ENCODE data around the gene PRDM15.

Gene PRDM15

DNA sequence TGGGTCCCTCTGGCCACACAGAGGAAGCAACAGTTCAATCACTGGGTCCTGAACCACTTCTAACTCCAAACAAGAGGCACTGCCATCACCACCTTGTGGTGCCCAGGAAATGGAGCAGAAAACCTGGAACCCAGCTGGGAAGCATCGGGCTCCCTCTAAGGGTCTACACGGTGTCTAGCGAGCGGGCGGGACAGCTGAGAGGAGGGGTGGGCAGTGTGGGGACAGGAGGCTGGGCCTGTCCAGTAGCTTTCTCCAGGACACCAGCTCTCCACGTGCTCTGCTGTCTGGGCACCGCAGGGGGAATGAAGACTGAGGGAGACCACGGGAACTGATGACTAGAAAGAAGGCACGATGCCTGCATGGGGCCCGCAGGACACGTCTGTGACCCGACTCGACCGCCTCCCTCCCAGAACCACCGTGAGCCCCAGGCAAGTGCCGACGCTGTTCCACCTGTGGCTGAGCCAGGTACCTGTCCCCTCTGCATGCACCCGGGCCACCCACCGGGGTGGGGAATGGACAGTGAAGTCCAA lies 5.4 kb upstream of the PRDM15 start:
- no peak for DNase-seq

DNA sequence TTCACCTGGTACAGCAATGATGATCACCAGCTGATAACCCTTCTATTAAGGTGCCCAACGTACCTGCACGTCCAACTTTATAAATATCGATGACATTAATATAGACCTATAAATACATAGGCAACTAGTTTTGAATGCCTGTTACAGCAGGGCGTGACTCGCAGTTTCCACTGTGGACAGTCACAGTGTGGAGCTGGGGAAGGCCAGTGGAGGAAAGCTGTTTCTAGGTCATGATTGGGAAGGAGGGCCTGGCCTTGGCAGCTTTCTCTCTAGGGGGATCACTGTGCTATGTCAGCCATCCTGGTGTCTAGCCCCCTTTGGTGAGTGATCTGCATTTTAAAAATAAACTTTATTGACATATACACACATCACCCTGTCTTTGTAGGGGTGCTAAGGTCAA lies 4.4 kb upstream of the PRDM15 start:
- no peak for DNase-seq

- no peak for DNase-seq
Observed at GRCh38 chr21:41881051-41881450, 1.9 kb upstream of the PRDM15 start.

DNA sequence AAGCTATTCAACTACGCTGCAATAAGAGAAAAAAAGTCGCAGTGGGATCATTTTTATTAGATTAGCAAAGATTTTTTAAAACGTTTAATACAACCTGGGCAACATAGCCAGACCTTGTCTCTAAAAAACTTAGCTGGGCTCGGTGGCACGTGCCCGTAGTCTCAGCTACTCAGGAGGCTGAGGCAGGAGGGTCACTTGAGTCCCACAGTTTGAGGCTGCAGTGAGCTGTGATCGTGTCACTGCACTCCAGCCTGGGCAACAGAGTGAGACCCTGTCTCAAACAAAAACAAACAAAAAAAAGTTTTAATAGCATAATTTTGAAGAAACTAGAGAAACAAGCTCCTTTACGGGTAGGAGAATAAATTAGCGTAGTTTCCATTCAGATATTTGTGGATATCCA lies 1.0 kb upstream of the PRDM15 start:
- no peak for DNase-seq

DNA sequence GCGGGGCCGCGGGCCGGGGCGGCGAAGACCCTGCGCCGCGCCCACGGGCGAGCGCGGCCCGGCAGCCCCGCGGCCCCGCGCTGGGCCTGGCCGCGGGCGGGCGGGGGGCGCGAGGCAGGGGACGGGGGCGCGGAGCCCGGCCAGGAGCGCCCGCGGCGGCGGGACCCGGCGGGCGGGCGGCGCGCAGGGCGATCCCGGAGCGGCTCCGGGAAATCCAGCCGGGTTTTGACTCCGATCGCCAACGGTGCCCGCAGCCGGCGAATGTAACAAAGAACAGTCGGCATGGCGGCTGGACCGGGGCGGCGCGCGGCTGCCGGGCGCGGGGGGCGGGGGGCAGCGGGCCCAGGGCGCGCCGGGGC lies 334 bp downstream of the PRDM15 start:
- DNase-seq: peak; percentile 82

- DNase-seq: no peak
Observed at GRCh38 chr21:41877901-41878830, 978 bp downstream of the PRDM15 start.

DNA sequence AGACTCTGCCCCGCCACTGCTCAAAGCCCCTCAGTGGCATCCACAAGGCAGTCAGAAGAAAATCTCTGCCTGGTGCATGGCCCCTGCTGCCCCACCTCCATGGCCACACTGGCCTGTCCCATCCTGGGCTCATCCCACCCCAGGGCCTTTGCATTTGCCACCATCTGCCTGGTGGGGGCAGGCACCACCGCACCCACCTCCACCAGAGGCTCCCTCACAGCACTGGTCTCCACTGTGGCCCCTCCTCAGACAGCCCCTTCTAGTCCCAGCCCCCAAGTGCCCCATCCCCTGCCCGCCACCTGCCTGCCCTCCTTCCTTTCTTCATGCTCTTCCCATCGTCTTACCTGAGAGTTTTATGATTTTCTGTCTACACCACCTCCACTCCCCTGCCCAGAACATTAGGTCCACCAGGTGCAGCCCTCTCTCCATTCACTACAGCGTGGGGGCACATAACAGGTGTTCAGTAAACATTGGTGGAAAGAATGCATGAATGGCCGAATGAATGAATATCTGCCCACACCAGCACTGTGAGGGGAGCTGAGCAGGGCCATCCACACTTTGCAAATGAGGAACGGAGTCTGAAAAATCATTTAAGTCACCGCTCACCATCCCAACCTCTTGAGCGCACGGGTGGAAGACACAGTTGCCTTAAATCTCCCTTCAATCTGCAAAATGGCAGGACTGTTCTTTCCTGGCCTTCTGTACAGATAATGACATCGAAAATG lies 2.1 kb downstream of the PRDM15 start:
- no peak for DNase-seq

- DNase-seq: no peak
Observed at GRCh38 chr21:41876396-41876795, 2.7 kb downstream of the PRDM15 start.

GRCh38 chr21:41875086-41875485 lies 4.1 kb downstream of the PRDM15 start:
- DNase-seq: no peak

- no peak for DNase-seq
Observed at GRCh38 chr21:41874611-41875010, 4.5 kb downstream of the PRDM15 start.

- no peak for DNase-seq
Observed at GRCh38 chr21:41873426-41873825, 5.7 kb downstream of the PRDM15 start.

- DNase-seq: no peak
Observed at GRCh38 chr21:41873005-41873404, 6.1 kb downstream of the PRDM15 start.

DNA sequence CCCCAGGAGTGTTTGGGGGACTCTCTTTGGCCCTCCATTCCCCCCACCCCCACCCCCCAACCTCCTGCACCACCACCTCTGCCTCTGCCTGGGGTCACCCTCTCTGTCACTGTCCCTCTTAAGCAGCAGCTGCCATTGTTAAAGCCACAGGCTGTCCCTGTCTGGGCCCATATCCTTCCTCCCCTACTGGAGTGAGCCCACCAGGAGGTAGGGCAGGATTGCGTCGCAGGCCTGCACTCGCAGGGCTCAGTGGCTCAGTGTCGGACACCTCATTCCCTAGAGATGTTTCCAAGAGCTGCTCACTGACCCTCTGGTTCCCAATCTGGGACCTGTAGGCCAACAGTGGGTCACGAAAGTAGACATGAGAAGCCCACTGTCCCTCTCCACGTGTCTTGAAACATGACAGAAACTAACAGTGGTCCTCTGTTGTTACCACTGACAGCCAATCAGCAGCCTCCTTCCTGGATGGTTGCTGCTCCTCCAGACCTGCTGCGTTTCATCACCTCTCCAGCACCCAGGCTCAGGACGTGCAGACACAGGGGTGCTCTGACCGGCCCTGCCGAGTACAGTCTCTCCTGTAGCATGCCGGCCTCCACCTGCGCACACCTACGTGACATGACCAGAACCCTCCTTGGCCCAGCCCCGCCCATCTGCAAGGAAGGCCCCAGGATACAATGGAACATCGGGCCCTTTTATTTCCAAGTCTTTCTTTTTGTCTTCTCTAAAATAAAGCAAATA lies 7.7 kb downstream of the PRDM15 start:
- no peak for DNase-seq

- no peak for DNase-seq
Observed at GRCh38 chr21:41869771-41870170, 9.4 kb downstream of the PRDM15 start.

DNA sequence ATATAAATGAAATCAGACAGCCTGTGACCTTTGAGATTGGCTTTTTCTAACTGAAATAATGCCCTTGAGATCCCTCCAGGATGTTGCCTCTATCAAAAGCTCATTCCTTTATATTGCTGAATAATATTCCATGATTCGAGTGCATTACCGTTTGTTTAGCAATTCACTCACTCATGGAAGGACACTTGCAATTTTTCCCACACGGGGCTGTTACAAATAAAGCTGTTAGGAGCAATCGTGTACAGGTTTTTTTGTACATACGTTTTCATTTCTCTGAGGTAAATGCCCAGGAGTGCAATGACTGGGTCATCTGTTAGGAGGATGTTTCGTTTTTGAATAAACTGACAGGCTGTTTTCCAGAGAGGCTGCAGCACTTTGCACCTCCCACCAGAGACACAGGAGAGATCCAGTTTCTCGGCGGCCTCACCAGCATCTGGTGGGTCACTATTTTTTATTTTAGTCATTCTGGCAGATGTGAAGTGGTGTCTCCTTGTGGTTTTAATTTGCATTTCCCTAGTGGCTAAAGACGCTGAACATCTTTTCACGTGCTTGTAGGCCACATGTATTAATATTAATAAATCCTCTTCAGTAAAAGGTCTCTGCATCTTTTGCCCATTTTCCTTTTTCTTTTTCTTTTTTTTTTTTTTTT lies 11.0 kb downstream of the PRDM15 start:
- no peak for DNase-seq

DNA sequence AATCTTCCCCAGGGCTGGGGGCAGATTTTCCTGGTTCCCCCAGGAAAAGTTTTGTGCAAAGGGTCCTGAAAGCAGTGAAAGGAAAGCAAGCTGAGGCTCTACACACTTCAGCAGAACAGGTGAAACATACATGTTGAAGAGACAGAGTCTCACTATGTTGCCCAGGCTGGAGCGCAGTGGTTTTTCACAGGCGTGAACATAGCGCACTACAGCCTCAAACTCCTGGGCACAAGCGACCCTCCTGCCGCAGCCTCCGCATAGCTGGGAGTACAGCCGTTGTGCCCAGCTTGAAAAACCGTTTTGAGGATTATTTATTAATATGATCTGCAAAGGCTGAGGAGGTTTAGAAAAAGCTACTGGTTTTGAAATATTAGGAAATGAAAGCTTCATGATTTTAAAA lies 11.8 kb downstream of the PRDM15 start:
- DNase-seq: no peak

DNA sequence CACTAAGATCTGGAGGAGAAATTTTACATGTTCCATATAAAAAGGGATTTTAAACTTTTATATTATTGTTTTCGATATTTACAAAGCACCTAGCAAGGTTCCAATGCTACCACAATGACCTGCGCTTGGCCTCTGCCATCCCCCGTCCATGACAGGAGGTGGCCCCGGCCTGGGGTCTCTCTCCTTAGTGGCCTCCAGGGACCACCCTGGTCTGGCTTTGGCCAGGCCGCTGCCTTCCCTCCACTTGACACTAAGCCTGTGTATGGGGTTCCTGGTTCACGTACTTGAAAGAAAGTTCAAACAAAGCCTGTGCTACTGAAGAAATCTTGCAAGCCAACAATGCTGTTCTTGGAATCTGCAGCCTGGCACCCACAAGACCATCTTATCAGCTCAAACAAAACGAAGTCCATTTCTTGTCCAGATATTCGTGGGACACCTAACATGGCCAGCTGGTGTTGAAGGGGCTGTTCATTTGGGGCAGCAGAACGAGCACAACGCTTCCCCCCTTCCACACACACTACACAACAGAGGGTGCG lies 12.8 kb downstream of the PRDM15 start:
- no peak for DNase-seq

DNA sequence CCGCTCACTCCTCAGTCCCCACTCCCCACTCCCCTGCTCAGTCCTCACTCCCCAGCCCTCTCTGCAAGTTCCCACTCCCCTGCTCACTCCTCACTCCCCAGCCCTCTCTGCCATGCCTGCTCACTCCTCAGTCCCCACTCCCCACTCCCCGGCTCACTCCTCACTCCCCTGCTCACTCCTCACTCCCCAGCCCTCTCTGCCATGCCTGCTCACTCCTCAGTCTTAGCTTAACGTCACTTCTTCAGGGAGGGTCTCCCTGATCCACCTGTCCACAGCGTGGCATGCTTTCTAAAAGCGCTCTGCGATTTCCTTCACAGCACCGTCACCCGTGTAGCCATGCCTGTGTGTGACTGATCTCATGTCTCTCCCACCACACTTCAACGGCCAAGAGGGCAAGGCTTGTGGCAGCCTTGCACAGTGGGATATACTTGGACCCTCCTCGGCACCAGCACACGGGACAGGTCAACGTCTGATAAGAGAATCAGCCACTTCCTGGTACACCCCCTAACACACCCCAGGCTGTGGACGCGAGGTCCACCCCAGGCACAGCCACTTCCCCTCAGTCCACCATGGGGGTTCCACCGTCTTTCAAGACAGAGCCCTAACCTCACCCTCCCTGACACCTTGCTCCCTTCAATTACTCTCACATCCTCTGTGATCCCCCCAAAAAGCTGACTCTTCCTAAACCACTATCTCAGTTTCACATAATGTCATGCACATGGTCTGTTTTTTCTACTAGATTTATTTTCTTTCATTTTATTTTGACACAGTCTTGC lies 14.0 kb downstream of the PRDM15 start:
- no peak for DNase-seq

DNA sequence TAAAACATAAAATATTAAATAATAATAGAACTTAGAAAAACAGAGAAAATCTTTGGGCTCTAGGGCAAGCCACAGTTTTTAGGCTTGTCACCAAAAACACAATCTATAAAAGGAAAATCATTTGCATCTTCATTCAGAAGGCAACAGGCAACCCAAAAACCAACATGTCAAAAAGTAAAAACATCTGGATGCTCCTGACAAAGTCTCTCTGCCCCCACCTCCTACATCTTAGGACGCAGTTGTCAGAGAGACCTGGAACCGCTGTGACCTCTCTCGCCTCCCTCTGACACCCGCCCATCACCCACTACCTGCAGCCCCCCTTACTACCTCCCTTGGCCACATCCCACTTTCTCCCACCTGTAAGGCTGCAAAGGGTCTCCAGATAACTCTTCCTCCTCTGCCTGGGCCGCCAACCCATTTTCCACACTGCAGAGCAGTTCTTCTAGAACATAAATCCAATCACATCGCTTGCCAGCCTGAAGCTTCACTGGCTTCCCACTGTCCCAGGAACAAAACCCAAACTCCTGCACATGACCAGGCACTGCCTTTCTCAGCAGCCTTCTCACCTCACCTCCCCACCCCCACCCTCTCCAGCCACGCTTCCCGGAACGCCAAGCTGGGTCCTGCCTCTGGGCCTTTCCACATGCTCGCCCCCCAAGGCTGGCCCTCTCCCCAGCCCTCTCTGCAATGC lies 14.7 kb downstream of the PRDM15 start:
- DNase-seq: no peak

DNA sequence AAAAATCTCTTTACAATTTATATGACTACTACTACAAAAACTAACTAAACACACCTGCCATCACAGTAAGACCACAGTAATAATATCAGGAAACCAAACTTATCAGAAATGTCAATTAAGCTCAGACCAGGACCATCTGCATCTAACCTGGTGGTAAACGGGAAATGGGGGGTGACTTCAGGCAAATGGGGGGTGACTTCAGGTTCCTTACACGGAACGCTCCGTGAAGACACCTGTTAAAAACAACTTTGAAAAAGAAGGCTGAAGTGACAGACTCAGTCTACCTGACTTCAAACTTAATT lies 15.8 kb downstream of the PRDM15 start:
- no peak for DNase-seq

- DNase-seq: no peak
Observed at GRCh38 chr21:41861987-41862386, 17.2 kb downstream of the PRDM15 start.

Data from 8988T (cell line).